H1 (cell line): ENCODE results near the gene POM121L2. TPM values are rescaled to one million over a fixed set of nuclear protein-coding genes. Genes with fewer than 3 reads are reported as not detected.
A peak's percentile ranks its signal among the peaks of the same experiment; 100 is the strongest.

Source experiments
- ASH2L ChIP-seq: fragments of 200-600, 300-600 bp; sonication (generic); IDR thresholded peaks from one replicate; pipeline ENCODE4 v1.7.1; 2017; ENCODE audit warnings: low read length
- BCL11A ChIP-seq, 2 experiments: IDR thresholded peaks; one replicate each; pipeline ENCODE4 v1.6.1; 2011; ENCODE audit warnings: low read depth in 2 of 2, low read length in 2 of 2, mild to moderate bottlenecking in 2 of 2
- CBX5 ChIP-seq: fragments of 300-800, 300-1000 bp; sonication (generic); IDR thresholded peaks from 2 replicates; pipeline ENCODE4 v1.7.1; 2016; ENCODE audit warnings: antibody characterized with exemption, low read length, low read depth
- EGR1 ChIP-seq: IDR thresholded peaks from 2 replicates; pipeline ENCODE4 v1.6.1; 2011; ENCODE audit warnings: low read depth, low read length, borderline replicate concordance
- FOSL1 ChIP-seq: IDR thresholded peaks from 2 replicates; pipeline ENCODE4 v1.6.1; 2011; ENCODE audit warnings: mild to moderate bottlenecking, low read depth, low read length, moderate library complexity; ENCODE audit not compliant: insufficient read depth
- HDAC6 ChIP-seq: IDR thresholded peaks from one replicate; pipeline ENCODE4 v1.7.1; 2012; ENCODE audit warnings: low read depth, mild to moderate bottlenecking, inconsistent platforms, low read length, moderate library complexity
- JUND ChIP-seq: IDR thresholded peaks from 2 replicates; pipeline ENCODE4 v1.6.1; 2011; ENCODE audit warnings: mild to moderate bottlenecking, improper control_type of control experiment, low read length
- NRF1 ChIP-seq: IDR thresholded peaks from 2 replicates; pipeline ENCODE4 v1.6.1; 2011; ENCODE audit warnings: mild to moderate bottlenecking, low read depth, low read length, improper control_type of control experiment
- RNF2 ChIP-seq: fragments of 200-900, 300-1000 bp; sonication (generic); IDR thresholded peaks from 2 replicates; pipeline ENCODE4 v1.7.1; 2016; ENCODE audit warnings: borderline replicate concordance, low read depth, mild to moderate bottlenecking, antibody characterized with exemption, low read length; ENCODE audit not compliant: poor library complexity, severe bottlenecking; ENCODE audit errors: missing control alignments
- SIRT6 ChIP-seq: IDR thresholded peaks from one replicate; pipeline ENCODE4 v1.7.1; 2012; ENCODE audit warnings: low read length, inconsistent platforms
- SIX5 ChIP-seq: IDR thresholded peaks from 2 replicates; pipeline ENCODE4 v1.6.1; 2011; ENCODE audit warnings: mild to moderate bottlenecking, low read depth, low read length
- SP1 ChIP-seq: IDR thresholded peaks from 2 replicates; pipeline ENCODE4 v1.6.1; 2011; ENCODE audit warnings: low read depth, low read length
- SUZ12 ChIP-seq: fragments of 200-600 bp; sonication (generic); IDR thresholded peaks from 2 replicates; pipeline ENCODE4 v1.6.1; 2012; ENCODE audit warnings: mild to moderate bottlenecking, inconsistent platforms, low read length, moderate library complexity, mixed read lengths
- TAF1 ChIP-seq: IDR thresholded peaks from 2 replicates; pipeline ENCODE4 v1.6.1; 2011; ENCODE audit warnings: mild to moderate bottlenecking, low read depth, low read length
- TBP ChIP-seq: IDR thresholded peaks from 2 replicates; pipeline ENCODE4 v1.6.1; 2011; ENCODE audit warnings: low read depth, low read length, improper control_type of control experiment
- polyA plus RNA-seq, 7 experiments: library from polyadenylated mRNA; depleted of rRNA in 3 of 7; stranded (reverse) in 5 of 7; unstranded in 2 of 7; fragments of >200 nt in 5 of 7; fragments of 200-250 nt in 2 of 7; gene quantifications; 1 replicate in 5 of 7; 2 replicates in 1 of 7; 4 replicates in 1 of 7; pipeline versions ENCODE4 v1.2.1 to v1.2.3, GENCODE V29; 2011 to 2013; ENCODE audit warnings: missing spikeins in 2 of 7, mixed read lengths in 2 of 7
- total RNA-seq: library from RNA; stranded (reverse); fragmentation: NEBNext Ultra II Directional; extraction: Animal tissue kit (Norgen Biotek cat#: 25700); gene quantifications from 2 replicates; pipeline ENCODE4 v1.2.1, GENCODE V29; 2021
- TF ChIP-seq, protein P1 (sequence below): IDR thresholded peaks from 2 replicates; pipeline ENCODE4 v1.6.1; 2011; ENCODE audit warnings: low read length, improper control_type of control experiment
- TF ChIP-seq, protein P2 (sequence below): IDR thresholded peaks from 2 replicates; pipeline ENCODE4 v1.6.1; 2012; ENCODE audit warnings: low read length, inconsistent platforms

The POM121L2 gene
- total and polyA plus RNA-seq, 2 of the 8 experiments (the other 6 are each of a cell fraction or from before 2014, with no cell fraction given), result 0.05 to 0.09 TPM

DNA sequence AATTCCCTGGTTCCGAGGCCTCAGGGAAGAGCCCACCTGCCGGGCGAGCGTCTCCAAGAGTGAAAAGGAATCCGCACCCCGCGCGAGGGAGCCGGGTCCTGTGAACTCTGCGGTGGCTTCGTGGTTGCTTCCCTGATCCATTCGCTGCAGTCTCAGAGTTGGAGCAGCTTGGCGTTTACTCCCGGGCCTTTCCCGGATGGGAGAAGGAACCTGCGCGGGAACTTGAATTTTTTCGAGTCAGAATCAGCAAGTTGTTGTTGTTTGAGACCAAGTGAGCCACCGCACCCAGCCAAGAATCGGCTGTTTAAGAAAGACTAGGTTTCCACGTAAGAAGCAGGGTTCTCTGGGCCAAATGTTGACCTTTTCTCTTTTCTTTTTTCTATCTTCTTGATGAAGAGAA, 51.7 kb downstream of the POM121L2 start (continued):
- TF ChIP-seq, protein P1, sequence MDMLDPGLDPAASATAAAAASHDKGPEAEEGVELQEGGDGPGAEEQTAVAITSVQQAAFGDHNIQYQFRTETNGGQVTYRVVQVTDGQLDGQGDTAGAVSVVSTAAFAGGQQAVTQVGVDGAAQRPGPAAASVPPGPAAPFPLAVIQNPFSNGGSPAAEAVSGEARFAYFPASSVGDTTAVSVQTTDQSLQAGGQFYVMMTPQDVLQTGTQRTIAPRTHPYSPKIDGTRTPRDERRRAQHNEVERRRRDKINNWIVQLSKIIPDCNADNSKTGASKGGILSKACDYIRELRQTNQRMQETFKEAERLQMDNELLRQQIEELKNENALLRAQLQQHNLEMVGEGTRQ, result no peak
- peak; percentile 26; the same call in 1 of the 2 replicates for TF ChIP-seq TAF1
- TF ChIP-seq NRF1, result no peak
- no peak for TF ChIP-seq JUND
- TF ChIP-seq SP1, result no peak
- TF ChIP-seq BCL11A (IDR thresholded peaks at IDR 0.05; ENCODE audit: low read depth in 2 of 2, low read length in 2 of 2), result no peak
- no peak for TF ChIP-seq FOSL1
- TF ChIP-seq EGR1, result no peak
- no peak for TF ChIP-seq SIRT6
- TF ChIP-seq SUZ12, result no peak
- peak; percentile 12 for TF ChIP-seq ASH2L
- TF ChIP-seq, protein P2, sequence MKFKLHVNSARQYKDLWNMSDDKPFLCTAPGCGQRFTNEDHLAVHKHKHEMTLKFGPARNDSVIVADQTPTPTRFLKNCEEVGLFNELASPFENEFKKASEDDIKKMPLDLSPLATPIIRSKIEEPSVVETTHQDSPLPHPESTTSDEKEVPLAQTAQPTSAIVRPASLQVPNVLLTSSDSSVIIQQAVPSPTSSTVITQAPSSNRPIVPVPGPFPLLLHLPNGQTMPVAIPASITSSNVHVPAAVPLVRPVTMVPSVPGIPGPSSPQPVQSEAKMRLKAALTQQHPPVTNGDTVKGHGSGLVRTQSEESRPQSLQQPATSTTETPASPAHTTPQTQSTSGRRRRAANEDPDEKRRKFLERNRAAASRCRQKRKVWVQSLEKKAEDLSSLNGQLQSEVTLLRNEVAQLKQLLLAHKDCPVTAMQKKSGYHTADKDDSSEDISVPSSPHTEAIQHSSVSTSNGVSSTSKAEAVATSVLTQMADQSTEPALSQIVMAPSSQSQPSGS, result 0 out of 2 replicates have a peak, but pooled peaks have one; percentile 4
- no peak for TF ChIP-seq CBX5
- TF ChIP-seq SIX5, result no peak
- TF ChIP-seq RNF2, result no peak
- TF ChIP-seq TBP, result no peak
- no peak for TF ChIP-seq HDAC6
